GM12872 (cell line): Measurements from ENCODE around the gene ARHGEF4.

ENCODE experiments used
- TF ChIP-seq, protein P1 (sequence below): IDR thresholded peaks from 3 replicates; pipeline ENCODE4 v1.5.1; 2011; ENCODE audit warnings: low read depth, mild to moderate bottlenecking, low read length, moderate library complexity; ENCODE audit not compliant: insufficient read depth

ARHGEF4 gene

GRCh38 chr2:131043199-131044074 is 206.7 kb downstream of the ARHGEF4 start:
- TF ChIP-seq, protein P1, sequence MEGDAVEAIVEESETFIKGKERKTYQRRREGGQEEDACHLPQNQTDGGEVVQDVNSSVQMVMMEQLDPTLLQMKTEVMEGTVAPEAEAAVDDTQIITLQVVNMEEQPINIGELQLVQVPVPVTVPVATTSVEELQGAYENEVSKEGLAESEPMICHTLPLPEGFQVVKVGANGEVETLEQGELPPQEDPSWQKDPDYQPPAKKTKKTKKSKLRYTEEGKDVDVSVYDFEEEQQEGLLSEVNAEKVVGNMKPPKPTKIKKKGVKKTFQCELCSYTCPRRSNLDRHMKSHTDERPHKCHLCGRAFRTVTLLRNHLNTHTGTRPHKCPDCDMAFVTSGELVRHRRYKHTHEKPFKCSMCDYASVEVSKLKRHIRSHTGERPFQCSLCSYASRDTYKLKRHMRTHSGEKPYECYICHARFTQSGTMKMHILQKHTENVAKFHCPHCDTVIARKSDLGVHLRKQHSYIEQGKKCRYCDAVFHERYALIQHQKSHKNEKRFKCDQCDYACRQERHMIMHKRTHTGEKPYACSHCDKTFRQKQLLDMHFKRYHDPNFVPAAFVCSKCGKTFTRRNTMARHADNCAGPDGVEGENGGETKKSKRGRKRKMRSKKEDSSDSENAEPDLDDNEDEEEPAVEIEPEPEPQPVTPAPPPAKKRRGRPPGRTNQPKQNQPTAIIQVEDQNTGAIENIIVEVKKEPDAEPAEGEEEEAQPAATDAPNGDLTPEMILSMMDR: no peak

GRCh38 chr2:131044075-131044756 is 207.5 kb downstream of the ARHGEF4 start:
- TF ChIP-seq, protein P1: no peak

DNA sequence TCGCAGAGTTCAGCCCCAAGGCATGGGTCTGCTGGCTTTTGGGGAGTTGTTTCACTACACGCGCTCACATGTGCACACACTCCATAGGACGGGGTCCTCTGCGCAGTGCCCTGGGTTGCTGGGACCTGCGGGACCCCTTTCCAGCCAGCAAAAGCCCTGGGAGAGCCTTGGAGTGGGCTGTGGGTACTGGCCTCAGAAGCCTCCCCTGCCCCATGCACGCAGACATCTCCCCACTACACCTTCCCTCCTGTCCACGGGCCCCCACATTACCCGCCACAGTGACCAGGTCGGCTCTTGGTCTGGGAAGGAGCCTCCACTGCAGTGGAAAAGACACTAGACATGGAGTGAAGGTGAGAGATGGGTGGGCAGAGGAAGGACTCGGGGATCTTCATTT is 208.0 kb downstream of the ARHGEF4 start:
- TF ChIP-seq, protein P1: no peak

DNA sequence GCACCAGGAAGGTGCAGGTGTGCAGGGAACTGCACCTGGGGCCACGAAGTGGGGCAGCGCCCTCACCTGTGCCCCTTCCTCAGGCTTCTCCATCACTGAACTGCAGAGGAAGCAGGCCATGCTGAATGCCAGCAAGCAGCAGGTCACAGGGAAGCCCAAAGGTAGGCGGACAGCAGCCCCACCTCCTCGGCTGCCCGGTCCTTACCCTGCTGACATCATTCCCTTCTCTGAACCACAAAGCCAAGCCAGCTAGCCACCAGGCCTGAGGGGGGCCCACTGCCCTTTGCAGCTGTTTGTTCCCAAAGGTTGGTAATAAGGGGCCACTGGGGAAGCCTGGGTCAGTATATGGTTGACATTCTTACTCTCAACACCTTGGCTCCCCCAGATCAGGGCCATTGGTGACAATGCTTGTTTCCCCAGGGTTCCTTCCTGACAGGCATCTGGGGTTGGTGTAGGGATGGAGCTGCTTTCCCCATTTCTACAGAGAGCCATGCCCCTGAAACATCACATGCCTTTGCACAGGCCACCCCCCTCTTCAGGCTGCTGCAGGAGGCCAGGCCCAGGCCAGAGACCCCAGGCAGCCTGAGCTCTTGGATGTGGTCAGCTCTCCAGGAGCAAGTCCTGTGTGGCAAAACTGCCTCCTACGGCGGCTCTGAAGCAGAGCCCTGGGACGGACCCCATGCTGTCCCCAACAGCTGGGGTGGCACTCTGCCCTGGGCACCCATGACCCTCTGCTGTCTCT is 208.7 kb downstream of the ARHGEF4 start:
- TF ChIP-seq, protein P1: no peak

GRCh38 chr2:131046028-131046917 is 209.6 kb downstream of the ARHGEF4 start:
- TF ChIP-seq, protein P1: no peak

GRCh38 chr2:131046918-131047652 is 210.4 kb downstream of the ARHGEF4 start:
- TF ChIP-seq, protein P1: no peak
